ENCODE data around the gene EGLN3. TPM values are rescaled to one million over a fixed set of nuclear protein-coding genes. Genes with fewer than 3 reads are reported as not detected.
A peak's percentile ranks its signal among the peaks of the same experiment; 100 is the strongest.

The EGLN3 gene
- total RNA-seq, 6 donors from 2014 or later: 2.9 to 12.6 (median 8.5) TPM

- WGBS, 2 donors: 89 to 92% methylated on average over 2 of the region's 2 CpGs
- H3K27ac ChIP-seq: no peak overlapping the region
- H3K4me3 ChIP-seq: no peak overlapping the region
- H3K36me3 ChIP-seq: no peaks in the 10 kb centered on the region
- no peaks in the 10 kb centered on the region for H3K4me1 ChIP-seq
- DNase-seq (no peak), ATAC-seq (ENCODE audit: low FRiP score in 2 of 2) (no peak)
- H3K9me3 ChIP-seq: no peaks in the 10 kb centered on the region
- no peaks in the 10 kb centered on the region for H3K27me3 ChIP-seq
- TF ChIP-seq POLR2AphosphoS5 (IDR thresholded peaks at IDR 0.05) (no peak), POLR2A (IDR thresholded peaks at IDR 0.05) (no peak), EP300 (IDR thresholded peaks at IDR 0.05) (no peak), CTCF (IDR thresholded peaks at IDR 0.05) (no peak)
Measured at GRCh38 chr14:33903369-33903768, 47.5 kb downstream of the EGLN3 start.

GRCh38 chr14:33902363-33902762, 48.5 kb downstream of the EGLN3 start:
- Histone ChIP-seq H3K36me3 (no peaks in the 10 kb centered on the region), H3K4me1 (no peaks in the 10 kb centered on the region), H3K9me3 (no peaks in the 10 kb centered on the region), H3K4me3 (no peak overlapping the region), H3K27ac (no peak overlapping the region), H3K27me3 (no peaks in the 10 kb centered on the region)
- 97 to 100% methylated on average over 1 to 5 of the region's 6 CpGs for WGBS, 2 donors
- TF ChIP-seq POLR2A (IDR thresholded peaks at IDR 0.05) (no peak), CTCF (IDR thresholded peaks at IDR 0.05) (no peak), POLR2AphosphoS5 (IDR thresholded peaks at IDR 0.05) (no peak), EP300 (IDR thresholded peaks at IDR 0.05) (no peak)
- DNase-seq (peak in 1 of 2 donors; percentile 33), ATAC-seq (ENCODE audit: low FRiP score in 2 of 2) (no peak)

- no peak for DNase-seq
- Histone ChIP-seq H3K4me3 (no peak overlapping the region), H3K4me1 (no peaks in the 10 kb centered on the region), H3K27ac (no peak overlapping the region), H3K9me3 (no peaks in the 10 kb centered on the region), H3K27me3 (no peaks in the 10 kb centered on the region), H3K36me3 (no peaks in the 10 kb centered on the region)
- ATAC-seq (ENCODE audit: low FRiP score in 2 of 2): peak in 1 of 2 donors; percentile 12
- no peak for TF ChIP-seq POLR2AphosphoS5 (IDR thresholded peaks at IDR 0.05)
- no peak for TF ChIP-seq EP300 (IDR thresholded peaks at IDR 0.05)
- no peak for TF ChIP-seq POLR2A (IDR thresholded peaks at IDR 0.05)
- TF ChIP-seq CTCF (IDR thresholded peaks at IDR 0.05): no peak
Measured at GRCh38 chr14:33901426-33902155, 49.3 kb downstream of the EGLN3 start.

GRCh38 chr14:33900706-33901105, 50.2 kb downstream of the EGLN3 start:
- H3K9me3 ChIP-seq: no peaks in the 10 kb centered on the region
- TF ChIP-seq POLR2A (IDR thresholded peaks at IDR 0.05) (no peak), CTCF (IDR thresholded peaks at IDR 0.05) (no peak)
- 68 to 80% methylated on average over 3 to 4 of the region's 4 CpGs for WGBS, 2 donors
- DNase-seq: no peak
- no peak overlapping the region for H3K4me3 ChIP-seq
- no peak for ATAC-seq (ENCODE audit: low FRiP score in 2 of 2)
- no peak overlapping the region for H3K27ac ChIP-seq
- H3K4me1 ChIP-seq: no peaks in the 10 kb centered on the region
- no peaks in the 10 kb centered on the region for H3K27me3 ChIP-seq
- no peaks in the 10 kb centered on the region for H3K36me3 ChIP-seq

GRCh38 chr14:33899723-33900341, 51.0 kb downstream of the EGLN3 start:
- ATAC-seq (ENCODE audit: low FRiP score in 2 of 2) (no peak), DNase-seq (no peak)
- Histone ChIP-seq H3K36me3 (no peaks in the 10 kb centered on the region), H3K4me1 (no peaks in the 10 kb centered on the region), H3K27ac (no peak overlapping the region), H3K4me3 (no peak overlapping the region), H3K27me3 (no peaks in the 10 kb centered on the region), H3K9me3 (no peaks in the 10 kb centered on the region)
- TF ChIP-seq POLR2AphosphoS5 (IDR thresholded peaks at IDR 0.05) (no peak), EP300 (IDR thresholded peaks at IDR 0.05) (no peak), POLR2A (IDR thresholded peaks at IDR 0.05) (no peak), CTCF (IDR thresholded peaks at IDR 0.05) (no peak)
- 87% methylated on average over 3 of the region's 3 CpGs for WGBS, 2 donors

Measured in upper lobe of left lung (tissue), 6 donors.